Measurements from ENCODE around the gene DCAF17.

DCAF17 gene

GRCh38 chr2:171434013-171434989, at the start of gene DCAF17:
Gene DCAF17 (plus strand): TSS chr2:171434226. CDS start chr2:171434578, 352 bp downstream.
- peak; percentile 82 to 88 for DNase-seq (ENCODE audit: extremely low read depth in 1 of 2, low read depth in 1 of 2)

- DNase-seq (ENCODE audit: extremely low read depth in 1 of 2, low read depth in 1 of 2): no peak
Measured at GRCh38 chr2:171386627-171387026, 47.4 kb upstream of the DCAF17 start.

- no peak for DNase-seq (ENCODE audit: extremely low read depth in 1 of 2, low read depth in 1 of 2)
Measured at GRCh38 chr2:171387052-171387451, 47.0 kb upstream of the DCAF17 start.

DNA sequence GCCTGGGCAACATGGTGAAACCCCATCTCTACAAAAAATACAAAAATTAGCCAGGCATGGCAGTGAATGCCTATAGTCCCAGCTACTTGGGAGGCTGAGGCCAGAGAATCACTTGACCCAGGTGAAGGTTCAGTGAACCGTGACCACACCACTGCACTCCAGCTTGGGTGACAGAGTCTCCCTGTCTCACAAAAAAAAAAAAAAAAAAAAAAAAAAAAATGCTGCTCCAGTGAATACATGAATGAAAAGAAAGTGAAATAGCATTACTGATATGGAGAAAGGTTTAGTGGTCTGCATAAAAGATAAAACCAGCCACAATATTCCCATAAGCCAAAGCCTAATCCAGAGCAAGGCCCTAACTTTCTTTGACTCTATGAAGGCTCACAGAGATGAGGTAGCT, 44.7 kb upstream of the DCAF17 start:
- DNase-seq (ENCODE audit: extremely low read depth in 1 of 2, low read depth in 1 of 2): no peak

GRCh38 chr2:171389780-171390179, 44.2 kb upstream of the DCAF17 start:
- DNase-seq (ENCODE audit: extremely low read depth in 1 of 2, low read depth in 1 of 2): no peak

- DNase-seq (ENCODE audit: extremely low read depth in 1 of 2, low read depth in 1 of 2): no peak
Measured at GRCh38 chr2:171390941-171391516, 43.0 kb upstream of the DCAF17 start.

GRCh38 chr2:171391532-171391931, 42.5 kb upstream of the DCAF17 start:
- no peak for DNase-seq (ENCODE audit: extremely low read depth in 1 of 2, low read depth in 1 of 2)

- no peak for DNase-seq (ENCODE audit: extremely low read depth in 1 of 2, low read depth in 1 of 2)
Measured at GRCh38 chr2:171393487-171393886, 40.5 kb upstream of the DCAF17 start.

DNA sequence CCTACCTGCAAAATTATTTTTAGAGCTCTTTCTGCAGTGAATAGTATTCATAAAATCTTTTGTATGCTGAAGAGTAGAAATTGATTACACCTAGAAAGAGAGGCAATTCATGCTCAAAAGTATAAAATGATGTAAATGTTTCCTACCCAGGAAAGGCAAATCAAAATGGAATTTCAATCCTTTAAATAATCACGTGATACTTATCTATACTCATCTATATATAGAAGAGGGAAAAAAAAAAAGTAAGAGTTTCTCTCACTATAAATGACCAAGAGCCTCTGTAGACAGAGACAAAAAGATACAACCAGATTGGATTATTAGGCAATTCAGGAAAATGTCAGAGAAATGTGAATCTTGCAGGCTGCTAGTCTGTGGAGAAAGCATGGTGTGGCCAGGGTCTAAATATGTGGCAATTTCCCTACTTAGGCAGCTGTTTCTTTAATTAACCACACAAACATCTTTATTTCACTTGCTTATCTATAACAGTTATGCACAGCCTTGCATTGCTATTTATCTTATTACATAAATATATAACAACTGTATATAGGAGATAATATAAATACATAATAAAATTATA, 39.8 kb upstream of the DCAF17 start:
- DNase-seq (ENCODE audit: extremely low read depth in 1 of 2, low read depth in 1 of 2): no peak

GRCh38 chr2:171399292-171399691, 34.7 kb upstream of the DCAF17 start:
- no peak for DNase-seq (ENCODE audit: extremely low read depth in 1 of 2, low read depth in 1 of 2)

DNA sequence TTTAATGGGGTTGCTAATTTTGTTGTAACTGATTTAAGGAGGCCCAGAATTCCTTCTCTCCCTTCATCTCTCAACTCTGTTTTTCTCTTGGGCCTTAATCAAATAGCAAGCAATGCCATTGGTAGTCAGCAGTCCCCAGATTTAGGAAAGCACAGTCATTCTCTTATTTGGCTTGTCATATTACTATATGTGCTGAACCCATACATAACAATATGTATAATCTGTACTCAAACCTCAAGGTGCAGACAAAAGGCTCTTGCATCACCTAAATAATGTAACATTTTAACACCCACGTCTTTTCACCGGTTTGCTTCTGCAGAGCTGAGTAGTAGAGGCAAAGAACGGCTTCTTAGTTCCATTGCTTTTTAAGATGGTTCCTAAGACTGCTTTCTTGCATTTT, 33.6 kb upstream of the DCAF17 start:
- no peak for DNase-seq (ENCODE audit: extremely low read depth in 1 of 2, low read depth in 1 of 2)

DNA sequence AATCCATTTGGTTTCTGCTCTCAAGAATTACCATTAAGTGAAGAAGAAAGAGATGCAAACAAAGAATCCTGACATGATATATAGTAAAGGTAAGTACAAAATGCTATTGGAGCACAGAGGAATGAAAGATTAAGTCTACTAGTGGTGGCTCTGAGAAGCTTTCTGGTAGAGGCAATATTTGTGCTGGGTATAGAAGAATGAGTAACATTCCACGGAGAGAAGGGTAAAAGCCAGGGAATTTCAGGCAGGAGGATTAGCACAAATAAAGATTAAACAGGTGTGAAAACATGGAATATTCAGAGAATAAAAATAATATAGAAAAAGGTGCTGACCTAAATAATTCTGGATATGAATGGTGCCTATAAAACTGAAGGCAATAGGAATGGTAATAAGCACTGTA, 32.1 kb upstream of the DCAF17 start:
- no peak for DNase-seq (ENCODE audit: extremely low read depth in 1 of 2, low read depth in 1 of 2)

DNA sequence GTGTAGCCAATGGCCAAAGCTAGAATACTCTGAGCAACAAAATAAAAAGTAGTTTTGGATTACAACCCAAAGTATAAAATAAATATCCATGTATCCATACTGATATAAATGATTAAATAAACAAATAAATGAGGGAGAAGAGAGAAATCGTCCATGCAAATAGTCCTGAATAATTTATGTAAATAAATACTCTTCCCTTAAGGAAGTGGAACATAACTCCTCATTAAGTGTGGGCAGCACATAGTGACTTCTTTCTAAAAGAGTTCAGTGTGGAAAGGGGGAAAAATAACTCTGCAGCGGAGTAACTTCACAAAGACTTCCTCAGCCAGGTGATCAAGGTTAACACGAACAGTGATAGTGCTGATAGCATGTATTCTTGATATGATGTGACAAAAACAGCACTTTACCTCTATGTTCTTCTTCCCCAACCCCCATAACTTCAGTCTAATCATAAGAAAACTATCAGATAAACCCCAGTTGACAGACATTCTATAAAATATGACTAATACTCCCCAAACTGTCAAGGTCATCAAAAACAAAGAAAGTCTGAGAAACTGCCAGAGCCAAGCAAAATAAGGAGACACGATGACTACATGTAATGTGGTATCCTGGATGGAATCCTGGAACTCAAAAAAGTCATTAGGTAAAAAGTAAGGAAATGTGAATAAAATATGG, 31.0 kb upstream of the DCAF17 start:
- DNase-seq (ENCODE audit: extremely low read depth in 1 of 2, low read depth in 1 of 2): no peak

DNA sequence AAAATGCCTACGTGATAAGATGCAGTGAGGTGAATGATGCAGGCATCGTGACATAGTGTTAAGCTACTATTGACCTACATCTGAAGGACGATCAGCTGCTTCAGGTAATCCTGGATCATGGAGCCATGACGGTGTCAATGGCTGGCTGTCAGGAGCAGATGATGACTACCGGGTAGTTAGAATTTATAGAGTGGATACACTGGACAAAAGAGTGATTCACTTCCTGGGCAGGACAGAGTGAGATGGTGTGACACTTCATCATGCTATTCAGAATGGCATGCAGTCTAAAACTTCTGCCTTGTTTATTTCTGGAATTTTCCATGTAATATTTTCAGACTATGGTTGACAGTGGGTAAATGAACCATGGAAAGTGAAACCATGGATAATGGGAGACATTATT, 29.8 kb upstream of the DCAF17 start:
- no peak for DNase-seq (ENCODE audit: extremely low read depth in 1 of 2, low read depth in 1 of 2)

DNA sequence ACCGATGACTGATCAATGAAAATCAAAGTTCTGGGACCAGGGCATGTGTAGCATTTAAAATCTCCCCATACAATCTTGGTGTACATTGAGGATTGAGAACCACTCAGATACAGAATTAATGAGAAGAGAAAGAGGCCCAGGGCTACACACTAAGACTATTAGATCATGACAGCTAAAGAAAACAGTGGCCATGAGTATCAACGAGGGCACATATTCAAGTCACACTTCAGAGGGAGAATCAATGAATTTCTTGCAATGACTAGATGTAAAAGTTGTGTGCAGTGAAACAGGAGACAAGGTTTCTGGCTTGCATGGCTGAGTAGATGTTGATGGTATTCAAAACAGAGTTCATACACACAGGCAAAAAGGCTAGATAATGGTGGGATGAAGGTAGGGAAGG, 29.3 kb upstream of the DCAF17 start:
- DNase-seq (ENCODE audit: extremely low read depth in 1 of 2, low read depth in 1 of 2): no peak

GRCh38 chr2:171405546-171405945, 28.5 kb upstream of the DCAF17 start:
- DNase-seq (ENCODE audit: extremely low read depth in 1 of 2, low read depth in 1 of 2): no peak

GRCh38 chr2:171406044-171406443, 28.0 kb upstream of the DCAF17 start:
- DNase-seq (ENCODE audit: extremely low read depth in 1 of 2, low read depth in 1 of 2): no peak

- no peak for DNase-seq (ENCODE audit: extremely low read depth in 1 of 2, low read depth in 1 of 2)
Measured at GRCh38 chr2:171407030-171407675, 26.9 kb upstream of the DCAF17 start.

GRCh38 chr2:171407676-171408044, 26.4 kb upstream of the DCAF17 start:
- no peak for DNase-seq (ENCODE audit: extremely low read depth in 1 of 2, low read depth in 1 of 2)

DNA sequence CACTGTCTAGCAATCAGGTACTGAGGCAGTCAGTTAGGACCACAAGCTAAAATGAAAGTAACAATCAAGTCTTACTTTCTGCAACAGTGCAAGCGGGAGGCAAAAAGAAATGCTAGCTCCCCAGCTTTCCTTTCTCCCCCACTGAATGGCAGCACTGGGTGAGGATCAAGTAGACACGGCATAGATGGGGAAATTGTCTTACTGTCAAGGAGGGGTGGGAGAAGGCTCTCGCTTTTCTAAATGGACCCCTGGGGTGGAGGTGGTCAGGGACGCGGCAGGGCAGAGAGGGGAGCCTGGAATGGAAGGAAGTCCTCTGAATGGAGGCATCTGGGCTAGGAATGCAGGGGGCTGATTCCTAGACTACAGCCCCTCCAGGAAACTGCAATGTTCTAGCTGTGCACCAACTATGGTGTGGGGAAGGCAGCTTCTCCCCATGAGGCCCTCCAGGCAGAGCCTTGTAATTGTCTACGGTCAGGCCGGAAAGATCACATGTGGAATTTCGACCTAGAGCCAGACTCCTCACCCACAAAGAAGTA, 24.5 kb upstream of the DCAF17 start:
- no peak for DNase-seq (ENCODE audit: extremely low read depth in 1 of 2, low read depth in 1 of 2)

DNA sequence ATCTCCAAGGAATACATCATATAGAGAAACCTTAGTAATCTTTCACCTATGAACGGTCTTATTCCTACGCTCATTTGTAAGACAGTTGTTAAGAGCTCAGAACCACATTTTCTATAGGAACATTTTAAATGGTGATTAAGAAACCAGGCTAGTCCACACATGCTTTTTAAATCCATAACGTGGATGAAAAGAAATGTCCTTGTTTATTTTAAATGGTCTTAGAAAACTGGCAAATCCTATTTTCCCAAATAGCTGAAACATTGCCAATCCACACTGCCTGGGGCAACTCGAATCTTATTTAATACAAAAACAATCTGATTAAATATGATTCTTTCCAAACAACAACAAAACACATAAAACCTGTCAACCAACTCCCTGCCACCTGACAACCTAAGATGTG, 23.9 kb upstream of the DCAF17 start:
- no peak for DNase-seq (ENCODE audit: extremely low read depth in 1 of 2, low read depth in 1 of 2)

All from activated CD8-positive, alpha-beta memory T cell treated with anti-CD3 and anti-CD28 coated beads for 1 hour (primary cell).